Fibroblast of pulmonary artery (primary cell): ENCODE data around the gene PGS1.

Experiments used
- DNase-seq: peaks from one replicate; pipeline ENCODE4 v3.0.0-alpha.2; 2010; ENCODE audit warnings: low read depth
- H3K4me3 ChIP-seq: replicated peaks from 2 replicates; pipeline ENCODE4 v1.5.1; 2011; ENCODE audit warnings: low read depth, mild to moderate bottlenecking, control low read depth, low read length, moderate library complexity
- TF ChIP-seq, protein P1 (sequence below): IDR thresholded peaks from 2 replicates; pipeline ENCODE4 v1.5.1; 2011; ENCODE audit warnings: mild to moderate bottlenecking, control low read depth, low read length, inconsistent platforms; ENCODE audit errors: missing control alignments

The PGS1 gene

DNA sequence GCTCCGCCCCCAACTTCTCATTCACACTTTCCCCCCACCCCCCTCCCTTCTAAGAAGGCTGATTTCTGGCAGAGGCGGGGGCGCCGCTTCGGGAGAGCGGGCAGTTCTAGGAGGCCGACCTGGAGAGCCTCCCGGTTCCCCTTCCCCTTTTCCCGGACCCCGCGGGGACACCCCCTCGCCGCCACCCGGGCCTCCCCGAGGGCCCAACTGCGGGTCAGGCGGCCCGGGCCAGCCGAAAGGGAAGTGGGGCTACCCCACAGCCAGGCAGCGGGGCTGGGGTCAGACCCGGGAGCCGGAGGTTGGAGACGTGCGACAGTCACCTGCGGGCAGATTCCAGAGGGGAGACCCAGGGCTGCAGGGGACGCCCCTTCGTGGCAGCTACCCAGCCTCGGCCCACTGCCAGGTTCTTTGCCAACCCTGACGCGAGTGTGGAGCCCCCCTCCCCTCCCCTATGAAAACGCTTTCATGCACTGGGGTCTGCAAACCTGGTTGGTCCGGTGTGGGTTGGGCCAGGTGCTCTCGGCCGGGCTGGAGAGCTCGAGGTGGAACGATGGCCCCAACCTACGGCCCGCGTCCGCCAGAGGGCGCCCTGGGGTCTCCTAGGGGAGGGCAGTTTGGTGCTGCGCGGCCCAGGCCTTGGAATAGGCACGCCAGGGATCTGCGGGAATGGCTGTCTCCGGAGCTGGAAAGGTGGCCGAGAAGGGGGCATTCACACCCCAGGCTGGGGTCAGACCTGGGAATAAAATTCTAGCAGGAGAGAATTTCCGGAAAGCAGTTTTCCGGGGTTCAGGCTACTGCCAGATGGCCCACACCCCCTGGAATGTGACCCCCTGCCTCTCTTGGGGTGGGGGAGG, 17.9 kb upstream of the PGS1 start:
- TF ChIP-seq, protein P1, sequence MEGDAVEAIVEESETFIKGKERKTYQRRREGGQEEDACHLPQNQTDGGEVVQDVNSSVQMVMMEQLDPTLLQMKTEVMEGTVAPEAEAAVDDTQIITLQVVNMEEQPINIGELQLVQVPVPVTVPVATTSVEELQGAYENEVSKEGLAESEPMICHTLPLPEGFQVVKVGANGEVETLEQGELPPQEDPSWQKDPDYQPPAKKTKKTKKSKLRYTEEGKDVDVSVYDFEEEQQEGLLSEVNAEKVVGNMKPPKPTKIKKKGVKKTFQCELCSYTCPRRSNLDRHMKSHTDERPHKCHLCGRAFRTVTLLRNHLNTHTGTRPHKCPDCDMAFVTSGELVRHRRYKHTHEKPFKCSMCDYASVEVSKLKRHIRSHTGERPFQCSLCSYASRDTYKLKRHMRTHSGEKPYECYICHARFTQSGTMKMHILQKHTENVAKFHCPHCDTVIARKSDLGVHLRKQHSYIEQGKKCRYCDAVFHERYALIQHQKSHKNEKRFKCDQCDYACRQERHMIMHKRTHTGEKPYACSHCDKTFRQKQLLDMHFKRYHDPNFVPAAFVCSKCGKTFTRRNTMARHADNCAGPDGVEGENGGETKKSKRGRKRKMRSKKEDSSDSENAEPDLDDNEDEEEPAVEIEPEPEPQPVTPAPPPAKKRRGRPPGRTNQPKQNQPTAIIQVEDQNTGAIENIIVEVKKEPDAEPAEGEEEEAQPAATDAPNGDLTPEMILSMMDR, result peak; percentile 88
- H3K4me3 ChIP-seq, result peak overlapping the region; percentile 54
- peak; percentile 87 for DNase-seq

DNA sequence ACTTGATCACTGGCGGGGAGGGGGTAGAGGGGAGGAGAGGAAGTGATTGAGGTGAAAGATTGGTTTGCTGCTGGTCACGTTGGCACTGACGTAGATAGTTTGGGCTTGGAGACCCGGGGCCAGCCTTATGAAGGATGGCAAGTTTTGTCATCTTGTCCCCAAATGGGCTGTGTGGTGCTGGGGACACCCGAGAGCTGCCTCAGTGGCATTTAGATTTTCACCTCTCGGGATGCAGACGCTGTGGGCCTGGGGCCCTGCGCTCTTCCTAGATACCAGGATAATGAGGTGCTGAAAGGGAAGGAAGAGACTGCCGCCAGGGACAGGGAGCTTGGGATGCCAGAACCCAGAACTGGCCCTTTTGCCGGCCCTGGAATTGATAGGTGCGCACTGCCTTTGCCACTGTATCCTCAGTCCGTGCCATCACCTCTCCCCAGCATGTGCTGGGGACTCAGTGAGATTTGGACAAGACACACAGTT, 17.2 kb upstream of the PGS1 start:
- TF ChIP-seq, protein P1, result no peak
- no peak for DNase-seq
- no peak overlapping the region for H3K4me3 ChIP-seq

DNA sequence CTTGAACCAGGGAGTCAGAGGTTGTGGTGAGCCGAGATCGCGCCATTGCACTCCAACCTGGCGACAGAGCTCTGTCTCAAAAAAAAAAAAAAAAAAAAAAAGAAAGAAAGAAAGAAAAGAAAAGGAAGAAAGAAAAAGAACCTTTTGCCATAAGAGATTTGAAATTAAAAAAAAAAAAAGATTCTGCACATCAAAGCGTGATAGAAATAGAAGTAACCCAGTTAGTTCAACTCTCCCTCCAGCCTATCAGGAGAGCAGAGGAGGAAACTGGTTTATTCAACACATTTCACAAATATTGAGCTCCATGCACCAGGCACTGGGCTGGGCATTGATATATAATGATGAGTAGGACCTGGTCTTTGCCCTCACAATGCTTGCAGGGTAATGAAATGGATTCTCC, 16.2 kb upstream of the PGS1 start:
- TF ChIP-seq, protein P1, result no peak

DNA sequence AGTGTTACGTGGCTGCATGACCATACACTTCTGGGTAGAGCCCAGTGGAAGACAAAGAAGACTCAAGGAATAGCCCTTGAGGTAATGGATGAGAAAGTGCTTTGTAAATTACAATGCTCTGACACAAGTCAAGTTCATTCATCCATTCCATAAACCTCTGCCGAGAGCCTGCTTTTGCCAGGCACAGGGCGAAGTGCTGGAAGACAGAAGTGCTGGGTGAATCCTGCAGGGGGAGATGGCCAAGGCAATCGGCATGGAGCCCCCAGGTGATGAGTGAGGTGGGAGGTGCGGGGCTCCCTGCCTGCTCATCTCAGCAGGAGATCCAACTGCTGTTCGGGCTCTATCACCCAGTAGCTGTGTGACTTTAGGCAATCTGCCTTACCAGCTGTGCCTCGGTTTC, 15.8 kb upstream of the PGS1 start:
- H3K4me3 ChIP-seq, result no peak overlapping the region
- TF ChIP-seq, protein P1, result peak; percentile 8
- no peak for DNase-seq

More for the DNA sequence above, 16.2 kb upstream of the PGS1 start:
- no peak overlapping the region for H3K4me3 ChIP-seq
- no peak for DNase-seq

DNA sequence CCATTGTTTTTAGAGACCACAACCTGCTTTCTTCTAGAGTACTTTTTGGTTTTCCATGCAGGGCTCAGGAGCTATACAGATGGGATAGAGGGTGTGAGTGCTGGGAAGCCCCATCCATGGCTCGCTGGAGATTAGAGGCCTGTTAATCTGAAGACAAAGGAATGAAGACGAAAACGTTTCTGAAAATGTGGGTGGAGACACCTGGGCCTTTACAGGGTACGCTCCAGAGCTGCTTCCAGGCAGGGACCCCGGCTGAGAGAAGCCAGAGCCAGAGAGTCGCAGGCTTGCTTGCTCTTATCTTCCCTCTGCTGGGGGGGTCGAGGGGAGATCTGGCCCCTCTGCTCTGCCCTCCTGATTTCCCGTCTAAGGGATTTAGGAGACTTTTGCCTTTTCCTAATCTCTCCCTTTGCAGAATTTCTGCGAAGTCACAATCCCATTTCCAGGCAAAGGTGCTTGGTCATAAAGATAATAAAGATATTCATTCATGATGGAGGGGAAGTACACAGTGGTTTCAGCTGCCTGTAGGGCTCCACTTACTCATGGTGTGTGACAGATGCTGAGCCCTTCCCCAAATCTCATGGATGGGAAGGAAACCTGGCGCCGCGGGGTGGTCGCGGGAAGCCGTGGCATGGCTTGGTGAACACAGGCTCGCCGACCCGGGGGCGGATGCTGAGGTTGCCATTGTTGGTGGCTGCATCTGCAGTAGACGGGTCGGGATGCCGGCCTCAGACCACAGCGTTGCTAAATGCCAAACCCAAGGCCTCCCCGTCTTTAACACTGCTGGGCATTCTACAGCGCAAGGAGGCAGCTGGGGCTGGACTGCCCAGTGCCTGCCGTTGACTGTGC, 13.8 kb upstream of the PGS1 start:
- DNase-seq, result no peak
- TF ChIP-seq, protein P1, result no peak
- no peak overlapping the region for H3K4me3 ChIP-seq

DNA sequence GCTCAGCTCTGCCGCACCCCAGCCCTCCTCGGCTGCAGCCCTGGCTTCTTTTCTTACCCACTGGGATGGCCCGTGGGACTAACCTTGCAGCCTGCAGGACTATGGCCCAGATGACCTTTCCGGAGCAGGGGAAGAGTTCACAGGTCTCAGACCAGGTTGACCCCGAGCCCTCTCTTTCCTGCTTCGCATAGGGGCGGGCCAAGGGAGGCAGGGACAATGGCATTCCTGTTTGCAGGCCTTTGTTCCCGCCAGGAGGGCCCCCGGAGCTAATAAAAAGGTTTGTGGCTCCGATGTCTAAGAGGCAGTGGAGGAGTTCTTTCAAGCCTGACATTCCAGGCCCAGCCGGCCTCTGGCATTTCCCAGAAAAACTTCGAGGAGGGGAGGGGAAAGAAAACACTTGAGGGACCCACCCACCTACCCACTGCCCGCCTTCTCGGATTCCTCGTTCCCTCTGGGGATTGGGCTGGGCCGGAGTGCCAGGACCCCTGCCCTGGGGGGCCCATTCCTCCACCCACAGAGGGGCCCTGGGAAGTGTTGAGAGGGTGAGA, 12.8 kb upstream of the PGS1 start:
- TF ChIP-seq, protein P1, result no peak
- no peak for DNase-seq
- H3K4me3 ChIP-seq, result no peak overlapping the region
